Nephron (organoid): ENCODE data around the gene ARHGEF9.

Experiments
- H3K27ac Mint-ChIP-seq, 3 experiments: 2 replicates each; pipeline ENCODE4 v1.8.0; 2020; ENCODE audit warnings: mixed read lengths in 3 of 3, mild to moderate bottlenecking in 2 of 3, moderate library complexity in 1 of 3
- H3K27me3 Mint-ChIP-seq: 2 replicates; pipeline ENCODE4 v1.8.0; 2021; ENCODE audit warnings: low read depth, mild to moderate bottlenecking, moderate library complexity, mixed read lengths
- H3K36me3 Mint-ChIP-seq: 2 replicates; pipeline ENCODE4 v1.8.0; 2020; ENCODE audit warnings: low read depth, mixed read lengths
- H3K4me1 Mint-ChIP-seq: 2 replicates; pipeline ENCODE4 v1.8.0; 2020; ENCODE audit warnings: mixed read lengths
- H3K4me3 Mint-ChIP-seq, 3 experiments: 2 replicates each; pipeline ENCODE4 v1.8.0; 2020; ENCODE audit warnings: mild to moderate bottlenecking in 3 of 3, mixed read lengths in 3 of 3, moderate library complexity in 2 of 3
- H3K9me3 Mint-ChIP-seq: 2 replicates; pipeline ENCODE4 v1.8.0; 2020; ENCODE audit warnings: mixed read lengths
- CTCF ChIP-seq, 3 experiments: fragments of 200-600 bp; sonication (generic); IDR thresholded peaks; one replicate each; pipeline ENCODE4 v1.5.0; 2021; ENCODE audit warnings: antibody characterized with exemption in 3 of 3; ENCODE audit not compliant: unreplicated experiment in 3 of 3

ARHGEF9 gene

GRCh38 chrX:63746715-63747114, 38.3 kb downstream of the ARHGEF9 start:
- Mint-ChIP-seq H3K9me3 (peaks cover 3% of the 10 kb centered on the region), H3K27me3 (no peaks in the 10 kb centered on the region), H3K27ac (no peak overlapping the region), H3K4me1 (peaks cover 53% of the 10 kb centered on the region), H3K4me3 (no peak overlapping the region), H3K36me3 (peaks cover 3% of the 10 kb centered on the region)
- no peak for TF ChIP-seq CTCF (IDR thresholded peaks at IDR 0.05; ENCODE audit: unreplicated experiment in 3 of 3)

- peaks cover 49% of the 10 kb centered on the region for H3K4me1 Mint-ChIP-seq
- no peak for TF ChIP-seq CTCF (IDR thresholded peaks at IDR 0.05; ENCODE audit: unreplicated experiment in 3 of 3)
- no peaks in the 10 kb centered on the region for H3K27me3 Mint-ChIP-seq
Measured at GRCh38 chrX:63746278-63746677, 38.7 kb downstream of the ARHGEF9 start.

GRCh38 chrX:63744850-63745394, 40.1 kb downstream of the ARHGEF9 start:
- H3K27ac Mint-ChIP-seq: no peak overlapping the region
- no peak overlapping the region for H3K4me3 Mint-ChIP-seq
- no peak for TF ChIP-seq CTCF (IDR thresholded peaks at IDR 0.05; ENCODE audit: unreplicated experiment in 3 of 3)
- H3K4me1 Mint-ChIP-seq: peaks cover 37% of the 10 kb centered on the region
- H3K36me3 Mint-ChIP-seq: peaks cover 3% of the 10 kb centered on the region
- H3K9me3 Mint-ChIP-seq: peaks cover 3% of the 10 kb centered on the region
- no peaks in the 10 kb centered on the region for H3K27me3 Mint-ChIP-seq

More at GRCh38 chrX:63746278-63746677, 38.7 kb downstream of the ARHGEF9 start:
- no peak overlapping the region for H3K4me3 Mint-ChIP-seq
- no peak overlapping the region for H3K27ac Mint-ChIP-seq
- H3K9me3 Mint-ChIP-seq: peaks cover 3% of the 10 kb centered on the region
- peaks cover 3% of the 10 kb centered on the region for H3K36me3 Mint-ChIP-seq

- Mint-ChIP-seq H3K9me3 (peaks cover 3% of the 10 kb centered on the region), H3K4me1 (peaks cover 37% of the 10 kb centered on the region), H3K27me3 (no peaks in the 10 kb centered on the region), H3K4me3 (no peak overlapping the region), H3K27ac (no peak overlapping the region), H3K36me3 (peaks cover 3% of the 10 kb centered on the region)
- no peak for TF ChIP-seq CTCF (IDR thresholded peaks at IDR 0.05; ENCODE audit: unreplicated experiment in 3 of 3)
Measured at GRCh38 chrX:63743596-63743995, 41.4 kb downstream of the ARHGEF9 start.

GRCh38 chrX:63740382-63740781, 44.6 kb downstream of the ARHGEF9 start:
- no peaks in the 10 kb centered on the region for H3K9me3 Mint-ChIP-seq
- H3K27me3 Mint-ChIP-seq: no peaks in the 10 kb centered on the region
- no peak for TF ChIP-seq CTCF (IDR thresholded peaks at IDR 0.05; ENCODE audit: unreplicated experiment in 3 of 3)
- peaks cover 3% of the 10 kb centered on the region for H3K36me3 Mint-ChIP-seq
- no peak overlapping the region for H3K4me3 Mint-ChIP-seq
- H3K27ac Mint-ChIP-seq: no peak overlapping the region
- peaks cover 17% of the 10 kb centered on the region for H3K4me1 Mint-ChIP-seq

- no peak overlapping the region for H3K4me3 Mint-ChIP-seq
- H3K4me1 Mint-ChIP-seq: peaks cover 16% of the 10 kb centered on the region
- H3K9me3 Mint-ChIP-seq: no peaks in the 10 kb centered on the region
- TF ChIP-seq CTCF (IDR thresholded peaks at IDR 0.05; ENCODE audit: unreplicated experiment in 3 of 3): no peak
- H3K27me3 Mint-ChIP-seq: no peaks in the 10 kb centered on the region
- H3K27ac Mint-ChIP-seq: no peak overlapping the region
- peaks cover 3% of the 10 kb centered on the region for H3K36me3 Mint-ChIP-seq
Measured at GRCh38 chrX:63739885-63740284, 45.1 kb downstream of the ARHGEF9 start.
